Retinal pigment epithelial cell (primary cell): ENCODE results near the gene ACBD6.

Experiments
- DNase-seq: peaks from one replicate; pipeline ENCODE4 v3.0.0-alpha.2; 2010; ENCODE audit warnings: low read depth
- H3K4me3 ChIP-seq: 2 replicates; pipeline ENCODE4 v1.5.1; 2011; ENCODE audit warnings: mild to moderate bottlenecking, low read length, control low read depth, moderate library complexity
- TF ChIP-seq, protein P1 (sequence below): conservative IDR thresholded peaks from 2 replicates; pipeline ENCODE4 v1.5.1; 2011; ENCODE audit warnings: low read depth, low read length, control low read depth, inconsistent platforms

The ACBD6 gene

GRCh38 chr1:180243517-180244221 is 258.7 kb downstream of the ACBD6 start:
- TF ChIP-seq, protein P1, sequence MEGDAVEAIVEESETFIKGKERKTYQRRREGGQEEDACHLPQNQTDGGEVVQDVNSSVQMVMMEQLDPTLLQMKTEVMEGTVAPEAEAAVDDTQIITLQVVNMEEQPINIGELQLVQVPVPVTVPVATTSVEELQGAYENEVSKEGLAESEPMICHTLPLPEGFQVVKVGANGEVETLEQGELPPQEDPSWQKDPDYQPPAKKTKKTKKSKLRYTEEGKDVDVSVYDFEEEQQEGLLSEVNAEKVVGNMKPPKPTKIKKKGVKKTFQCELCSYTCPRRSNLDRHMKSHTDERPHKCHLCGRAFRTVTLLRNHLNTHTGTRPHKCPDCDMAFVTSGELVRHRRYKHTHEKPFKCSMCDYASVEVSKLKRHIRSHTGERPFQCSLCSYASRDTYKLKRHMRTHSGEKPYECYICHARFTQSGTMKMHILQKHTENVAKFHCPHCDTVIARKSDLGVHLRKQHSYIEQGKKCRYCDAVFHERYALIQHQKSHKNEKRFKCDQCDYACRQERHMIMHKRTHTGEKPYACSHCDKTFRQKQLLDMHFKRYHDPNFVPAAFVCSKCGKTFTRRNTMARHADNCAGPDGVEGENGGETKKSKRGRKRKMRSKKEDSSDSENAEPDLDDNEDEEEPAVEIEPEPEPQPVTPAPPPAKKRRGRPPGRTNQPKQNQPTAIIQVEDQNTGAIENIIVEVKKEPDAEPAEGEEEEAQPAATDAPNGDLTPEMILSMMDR = no peak
- H3K4me3 ChIP-seq = no peak overlapping the region
- no peak for DNase-seq

GRCh38 chr1:180241716-180242544 is 260.4 kb downstream of the ACBD6 start:
- no peak overlapping the region for H3K4me3 ChIP-seq
- no peak for DNase-seq
- TF ChIP-seq, protein P1 = no peak

DNA sequence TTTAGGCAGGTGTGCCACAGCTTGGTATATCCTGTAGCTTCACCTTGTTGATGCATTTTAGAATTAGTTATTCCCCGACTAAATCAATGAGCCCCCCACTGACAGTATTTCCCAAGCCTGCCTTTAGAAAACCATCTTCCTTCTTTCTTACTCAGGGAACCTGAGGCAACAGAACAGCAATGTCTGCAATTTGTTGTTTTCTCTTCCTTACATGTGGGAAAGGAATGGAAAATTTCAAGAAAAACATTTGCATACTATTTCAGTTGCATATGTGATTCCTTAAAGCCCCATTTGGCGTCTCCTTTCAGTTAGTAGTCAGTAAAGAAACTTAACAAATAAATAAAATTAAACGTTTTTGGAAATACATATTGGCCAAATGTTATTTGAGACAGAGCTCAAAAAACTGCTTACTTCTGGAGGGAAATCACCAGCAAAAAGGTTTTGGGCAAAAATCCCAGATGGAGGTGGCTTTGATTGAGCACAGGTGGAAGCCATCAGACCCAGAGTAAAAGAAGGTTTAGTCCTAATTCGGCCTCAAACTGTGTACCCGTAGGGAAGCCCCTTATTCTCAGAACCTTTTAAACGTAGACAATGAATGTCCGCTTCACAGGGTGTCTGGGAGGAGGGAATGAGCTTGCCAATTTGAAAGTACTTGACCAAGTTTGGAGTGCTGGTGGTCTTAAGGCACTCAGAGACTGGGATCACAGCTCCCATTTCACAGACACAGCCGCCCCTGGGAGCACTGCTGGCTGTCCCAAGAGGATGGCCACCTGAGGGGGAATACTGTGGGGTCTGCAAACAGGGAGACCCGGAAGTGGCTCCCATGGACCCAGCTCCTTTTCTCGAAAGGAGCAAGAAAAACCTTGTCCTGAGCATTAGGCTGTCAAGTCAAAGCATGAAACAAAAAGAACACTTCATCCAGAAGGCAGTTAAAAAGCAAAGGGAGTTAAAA is 263.0 kb downstream of the ACBD6 start:
- TF ChIP-seq, protein P1 = no peak
- H3K4me3 ChIP-seq = no peak overlapping the region
- DNase-seq = no peak

DNA sequence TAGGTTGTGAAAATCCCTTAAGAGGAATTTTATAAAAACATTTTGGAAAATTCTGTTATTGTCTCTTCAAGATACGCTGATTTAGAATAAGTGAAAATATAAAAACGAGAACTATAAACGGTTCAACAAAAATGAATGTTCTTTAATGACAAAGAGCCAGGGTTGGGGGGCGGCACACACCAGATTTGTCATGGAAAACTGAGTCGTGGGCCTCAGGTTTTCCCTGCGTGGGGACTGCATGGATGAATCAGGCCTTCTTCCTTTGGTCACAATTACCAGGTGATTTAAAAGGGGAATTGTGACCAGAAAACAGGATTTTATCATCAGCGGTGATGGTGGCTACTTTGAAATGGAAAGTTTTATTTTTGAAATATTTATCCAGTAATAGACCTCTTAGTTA is 263.7 kb downstream of the ACBD6 start:
- no peak for DNase-seq
- TF ChIP-seq, protein P1 = no peak
- no peak overlapping the region for H3K4me3 ChIP-seq
